H1 (cell line): ENCODE measurements around the gene SYT17. TPM values are rescaled to one million over a fixed set of nuclear protein-coding genes. Genes with fewer than 3 reads are reported as not detected.

Experiments used
- CTCF ChIA-PET: fragments of 300-600 bp; sonication (Branson Sonifier 250); formaldehyde crosslinking; loops from one replicate; lab custom pipeline; 2021; ENCODE audit not compliant: partially characterized antibody; lab: Charles Lee
- POLR2A ChIA-PET: fragments of 300-600 bp; sonication (Branson Sonifier 250); formaldehyde crosslinking; loops from one replicate; lab custom pipeline; 2021; ENCODE audit warnings: inconsistent platforms; ENCODE audit not compliant: partially characterized antibody; lab: Charles Lee
- DNase-seq, 2 experiments: peaks; one replicate each; pipeline versions ENCODE4 v3.0.0 to v3.0.0-alpha.2; 2010 to 2022; ENCODE audit warnings: low spot score in 2 of 2, low read depth in 1 of 2, mixed read lengths in 1 of 2
- FAIRE-seq: peaks from 2 replicates; lab custom pipeline; 2011; peaks lifted over from hg19 to GRCh38; lab: Jason Lieb, UNC
- H2AFZ ChIP-seq: 2 replicates; pipeline ENCODE4 v1.8.1; 2012; ENCODE audit warnings: low read length, inconsistent platforms
- H2AK5ac ChIP-seq: 2 replicates; pipeline ENCODE4 v1.6.1; 2013; ENCODE audit warnings: low read depth, low read length
- H2BK120ac ChIP-seq: replicated peaks from 2 replicates; pipeline ENCODE3; 2013; ENCODE audit warnings: low read depth, low read length, inconsistent platforms
- H2BK12ac ChIP-seq: 2 replicates; pipeline ENCODE4 v1.6.1; 2013; ENCODE audit warnings: low read depth, low read length
- H2BK15ac ChIP-seq: 2 replicates; pipeline ENCODE4 v1.6.1; 2013; ENCODE audit warnings: low read length
- H2BK20ac ChIP-seq: 2 replicates; pipeline ENCODE4 v1.6.1; 2013; ENCODE audit warnings: low read length
- H2BK5ac ChIP-seq: 2 replicates; pipeline ENCODE4 v1.6.1; 2013; ENCODE audit warnings: low read depth, low read length
- H3K14ac ChIP-seq: 2 replicates; pipeline ENCODE4 v1.6.1; 2013; ENCODE audit warnings: inconsistent platforms; ENCODE audit not compliant: insufficient read length
- H3K18ac ChIP-seq: 2 replicates; pipeline ENCODE4 v1.6.1; 2013; ENCODE audit warnings: low read length; ENCODE audit errors: extremely low read depth
- H3K23ac ChIP-seq: 2 replicates; pipeline ENCODE4 v1.6.1; 2013; ENCODE audit warnings: inconsistent platforms; ENCODE audit not compliant: insufficient read length
- H3K23me2 ChIP-seq: 2 replicates; pipeline ENCODE4 v1.6.1; 2013; ENCODE audit warnings: low read depth, low read length
- H3K27ac ChIP-seq: 2 replicates; pipeline ENCODE4 v1.6.1; 2011; ENCODE audit warnings: low read depth, low read length, inconsistent platforms
- H3K27me3 ChIP-seq, 4 experiments: replicated peaks in 1 of 4; 1 replicate in 1 of 4; 2 replicates in 3 of 4; pipeline versions ENCODE4 v1.6.1 to v1.8.1; 2011 to 2013; ENCODE audit warnings: low read length in 3 of 4, mild to moderate bottlenecking in 3 of 4, inconsistent platforms in 2 of 4, mixed read lengths in 2 of 4, moderate library complexity in 1 of 4; ENCODE audit not compliant: control insufficient read depth in 3 of 4, insufficient read depth in 3 of 4; ENCODE audit errors: extremely low read depth in 1 of 4
- H3K36me3 ChIP-seq, 4 experiments: 2 replicates each; pipeline versions ENCODE4 v1.6.1 to v1.8.1; 2011 to 2013; ENCODE audit warnings: mild to moderate bottlenecking in 4 of 4, low read length in 3 of 4, moderate library complexity in 2 of 4, control low read depth in 1 of 4, inconsistent platforms in 1 of 4; ENCODE audit not compliant: insufficient read depth in 4 of 4, control insufficient read depth in 2 of 4
- H3K4ac ChIP-seq: replicated peaks from 2 replicates; pipeline ENCODE3; 2013; ENCODE audit warnings: low read length, low read depth, mixed read lengths, inconsistent platforms; ENCODE audit not compliant: insufficient read length
- H3K4me1 ChIP-seq, 4 experiments: replicated peaks in 1 of 4; 1 replicate in 1 of 4; 2 replicates in 3 of 4; pipeline versions ENCODE4 v1.6.1 to v1.8.1; 2011 to 2013; ENCODE audit warnings: low read length in 3 of 4, inconsistent platforms in 2 of 4, mixed read lengths in 1 of 4; ENCODE audit not compliant: insufficient read depth in 4 of 4, control insufficient read depth in 3 of 4
- H3K4me2 ChIP-seq, 2 experiments: 2 replicates each; pipeline versions ENCODE4 v1.6.1 to v1.8.1; 2011 to 2013; ENCODE audit warnings: low read depth in 2 of 2, low read length in 2 of 2, control low read depth in 1 of 2, inconsistent platforms in 1 of 2, mild to moderate bottlenecking in 1 of 2; ENCODE audit not compliant: insufficient read depth in 1 of 2
- H3K4me3 ChIP-seq, 4 experiments: fragments of 200-600, 300-600 bp in 1 of 4; sonication (generic), shearing (Covaris generic), sonication (Bioruptor Twin) in 1 of 4; 2 replicates each; pipeline versions ENCODE4 v1.5.1 to v1.8.1; 2011 to 2016; ENCODE audit warnings: low read length in 4 of 4, low read depth in 3 of 4, control low read depth in 2 of 4, inconsistent platforms in 2 of 4, mild to moderate bottlenecking in 2 of 4, mixed read lengths in 1 of 4, moderate library complexity in 1 of 4; ENCODE audit not compliant: insufficient read depth in 2 of 4; ENCODE audit errors: extremely low read depth in 1 of 4
- H3K56ac ChIP-seq: replicated peaks from 2 replicates; pipeline ENCODE3; 2013; ENCODE audit warnings: low read depth, mild to moderate bottlenecking, mixed read lengths, low read length, inconsistent platforms; ENCODE audit not compliant: insufficient read length
- H3K79me1 ChIP-seq: 2 replicates; pipeline ENCODE4 v1.6.1; 2013; ENCODE audit warnings: low read depth, low read length, control low read depth
- H3K79me2 ChIP-seq, 2 experiments: 2 replicates each; pipeline versions ENCODE4 v1.6.1 to v1.8.1; 2012 to 2013; ENCODE audit warnings: low read length in 2 of 2, mild to moderate bottlenecking in 2 of 2, inconsistent platforms in 1 of 2; ENCODE audit not compliant: insufficient read depth in 2 of 2, control insufficient read depth in 1 of 2
- H3K9ac ChIP-seq, 4 experiments: replicated peaks in 1 of 4; 1 replicate in 1 of 4; 2 replicates in 3 of 4; pipeline versions ENCODE4 v1.6.1 to v1.8.1; 2011 to 2013; ENCODE audit warnings: low read depth in 3 of 4, low read length in 3 of 4, control low read depth in 2 of 4, mild to moderate bottlenecking in 2 of 4, moderate library complexity in 2 of 4, inconsistent platforms in 1 of 4; ENCODE audit errors: extremely low read depth in 1 of 4
- H3K9me3 ChIP-seq, 2 experiments: 2 replicates each; pipeline versions ENCODE4 v1.6.1 to v1.8.1; 2012 to 2013; ENCODE audit warnings: mild to moderate bottlenecking in 2 of 2, moderate library complexity in 2 of 2, control low read depth in 1 of 2, inconsistent platforms in 1 of 2, low read depth in 1 of 2, low read length in 1 of 2, mixed read lengths in 1 of 2; ENCODE audit not compliant: insufficient read depth in 2 of 2
- H4K20me1 ChIP-seq, 2 experiments: replicated peaks in 1 of 2; 2 replicates each; pipeline versions ENCODE3 to v1.8.1; 2011 to 2013; ENCODE audit warnings: inconsistent platforms in 2 of 2, low read length in 2 of 2, mild to moderate bottlenecking in 1 of 2; ENCODE audit not compliant: insufficient read depth in 2 of 2, control insufficient read depth in 1 of 2
- H4K5ac ChIP-seq: 2 replicates; pipeline ENCODE4 v1.6.1; 2013; ENCODE audit warnings: low read length, low read depth, mixed read lengths, inconsistent platforms; ENCODE audit not compliant: insufficient read length
- H4K8ac ChIP-seq: 2 replicates; pipeline ENCODE4 v1.8.0; 2013; ENCODE audit warnings: mild to moderate bottlenecking, moderate library complexity, low read length, inconsistent platforms; ENCODE audit not compliant: insufficient read depth; ENCODE audit errors: extremely low read depth
- H4K91ac ChIP-seq: replicated peaks from 2 replicates; pipeline ENCODE3; 2013; ENCODE audit warnings: low read length, mixed read lengths, inconsistent platforms; ENCODE audit not compliant: insufficient read length
- KDM1A ChIP-seq: fragments of 200-600, 300-600 bp; sonication (generic); IDR thresholded peaks from 2 replicates; pipeline ENCODE4 v1.7.1; 2016; ENCODE audit warnings: mild to moderate bottlenecking, low read length, borderline replicate concordance
- NRF1 ChIP-seq: IDR thresholded peaks from 2 replicates; pipeline ENCODE4 v1.6.1; 2011; ENCODE audit warnings: mild to moderate bottlenecking, low read depth, low read length, improper control_type of control experiment
- WGBS, 2 experiments: shearing (Covaris generic) in 1 of 2; methylation state at CpG; one replicate each; pipeline versions ENCODE4 v1.1.6 to v1.1.7; 2013 to 2015; ENCODE audit warnings: low lambda C conversion rate in 2 of 2, mixed read lengths in 2 of 2, inconsistent platforms in 1 of 2, low coverage in 1 of 2, missing lambda C conversion rate in 1 of 2; ENCODE audit not compliant: insufficient replicate concordance in 2 of 2, insufficient coverage in 1 of 2, insufficient read length in 1 of 2; ENCODE audit errors: extremely low coverage in 1 of 2, missing lambda C conversion rate in 1 of 2; 5-methylcytosine and 5-hydroxymethylcytosine counted together
- polyA plus RNA-seq, 7 experiments: library from polyadenylated mRNA; depleted of rRNA in 3 of 7; stranded (reverse) in 5 of 7; unstranded in 2 of 7; fragments of >200 nt in 5 of 7; fragments of 200-250 nt in 2 of 7; gene quantifications; 1 replicate in 5 of 7; 2 replicates in 1 of 7; 4 replicates in 1 of 7; pipeline versions ENCODE4 v1.2.1 to v1.2.3, GENCODE V29; 2011 to 2013; ENCODE audit warnings: missing spikeins in 2 of 7, mixed read lengths in 2 of 7
- total RNA-seq: library from RNA; stranded (reverse); fragmentation: NEBNext Ultra II Directional; extraction: Animal tissue kit (Norgen Biotek cat#: 25700); gene quantifications from 2 replicates; pipeline ENCODE4 v1.2.1, GENCODE V29; 2021

The SYT17 gene
- total and polyA plus RNA-seq, 2 of the 8 experiments (the other 6 are each of a cell fraction or from before 2014, with no cell fraction given), result 5.8 to 18.1 TPM

- Histone ChIP-seq H3K4me3 (no peak overlapping the region), H3K9ac (no peak overlapping the region), H3K18ac (no peak overlapping the region), H2AK5ac (no peak overlapping the region), H3K79me2 (no peaks in the 10 kb centered on the region), H4K20me1 (no peaks in the 10 kb centered on the region), H4K5ac (no peak overlapping the region), H2AFZ (no peak overlapping the region), H4K8ac (no peak overlapping the region), H3K4me1 (peaks cover 0 to 11% (median 6%) of the 10 kb centered on the region in 4 experiments; a peak in 5 of 7 replicates), H2BK12ac (no peak overlapping the region), H3K79me1 (no peaks in the 10 kb centered on the region), H3K4ac (no peak overlapping the region), H2BK20ac (no peak overlapping the region; the same call in 1 of the 2 replicates), H2BK120ac (no peak overlapping the region), H3K27me3 (no peaks in the 10 kb centered on the region), H2BK5ac (no peak overlapping the region), H3K23me2 (no peaks in the 10 kb centered on the region), H3K27ac (no peak overlapping the region), H3K56ac (no peak overlapping the region), H3K14ac (no peak overlapping the region), H3K4me2 (no peak overlapping the region), H3K9me3 (no peaks in the 10 kb centered on the region), H3K23ac (no peak overlapping the region), H4K91ac (no peak overlapping the region), H2BK15ac (no peak overlapping the region), H3K36me3 (no peaks in the 10 kb centered on the region)
- ChIA-PET POLR2A (no interaction called here), CTCF (interaction anchor here (1.7 to 2.5 kb wide), 2 partner anchors 10 to 16 kb away, joined by 3 to 7 read pairs; no protein-coding TSS in a partner anchor)
- no peak for TF ChIP-seq NRF1
- TF ChIP-seq KDM1A, result peak; percentile 61; the same call in 1 of the 2 replicates
- no peak for FAIRE-seq
- 92% methylated on average over 1 of the region's 1 CpG; no CpG with 5 or more reads in 1 of the 2 experiments for WGBS, 2 experiments
- no peak for DNase-seq
Measured at GRCh38 chr16:19132255-19132654, 35.8 kb upstream of the SYT17 start.
